OCI-LY3 (cell line): ENCODE measurements around the gene DNAJC1.

Experiments used
- H2AFZ ChIP-seq: fragments of 200-600, 300-600 bp; shearing (Covaris generic); 2 replicates; pipeline ENCODE4 v1.6.0; 2014; ENCODE audit warnings: antibody characterized with exemption, low read depth, low read length
- H3K27ac ChIP-seq: fragments of 200-600, 300-600 bp; sonication (generic); 2 replicates; pipeline ENCODE4 v1.5.1; 2014; ENCODE audit warnings: mild to moderate bottlenecking, low read length, moderate library complexity, mixed read lengths
- H3K27me3 ChIP-seq: fragments of 200-600, 300-600 bp; sonication (generic); 2 replicates; pipeline ENCODE4 v1.6.1; 2014; ENCODE audit warnings: low read depth, low read length, mixed read lengths
- H3K36me3 ChIP-seq: fragments of 200-600, 300-600 bp; sonication (generic); replicated peaks from 2 replicates; pipeline ENCODE3; 2014; ENCODE audit warnings: low read depth, low read length, mixed read lengths
- H3K4me1 ChIP-seq: fragments of 300-600, 200-600 bp; sonication (generic); 2 replicates; pipeline ENCODE4 v1.6.1; 2014; ENCODE audit warnings: low read length, mixed read lengths
- H3K4me2 ChIP-seq: fragments of 200-600, 300-600 bp; sonication (generic); 2 replicates; pipeline ENCODE4 v1.6.1; 2014; ENCODE audit warnings: low read length, mixed read lengths
- H3K4me3 ChIP-seq: fragments of 300-600, 200-600 bp; sonication (generic); 2 replicates; pipeline ENCODE4 v1.5.1; 2014; ENCODE audit warnings: antibody characterized with exemption, mild to moderate bottlenecking, low read length, moderate library complexity
- H3K79me2 ChIP-seq: fragments of 300-600, 200-600 bp; shearing (Covaris generic); 2 replicates; pipeline ENCODE4 v1.6.1; 2014; ENCODE audit warnings: mild to moderate bottlenecking, low read length, mixed read lengths
- H3K9ac ChIP-seq: fragments of 300-600, 200-600 bp; shearing (Covaris generic); 2 replicates; pipeline ENCODE4 v1.6.0; 2014; ENCODE audit warnings: mild to moderate bottlenecking, low read length, moderate library complexity
- H3K9me3 ChIP-seq: fragments of 200-600, 300-600 bp; shearing (Covaris generic); 2 replicates; pipeline ENCODE4 v1.6.1; 2014; ENCODE audit warnings: low read length, mixed read lengths; ENCODE audit not compliant: insufficient read depth
- H4K20me1 ChIP-seq: fragments of 200-600, 300-600 bp; sonication (generic); 2 replicates; pipeline ENCODE4 v1.6.1; 2016; ENCODE audit warnings: low read length, mixed read lengths; ENCODE audit not compliant: insufficient read depth
- EZH2phosphoT487 ChIP-seq: fragments of 200-600 bp; shearing (Covaris generic); IDR thresholded peaks from 2 replicates; pipeline ENCODE4 v1.6.1; 2018; ENCODE audit warnings: antibody characterized with exemption, mixed run types, low read depth
- TF ChIP-seq, protein P1 (sequence below): fragments of 200-600, 300-600 bp; sonication (generic); IDR thresholded peaks from 2 replicates; pipeline ENCODE4 v1.5.1; 2014; ENCODE audit warnings: antibody characterized with exemption, low read length, low read depth

DNAJC1 gene

GRCh38 chr10:21895932-21896331, 107.6 kb downstream of the DNAJC1 start:
- Histone ChIP-seq H3K4me3 (no peak overlapping the region), H3K79me2 (no peaks in the 10 kb centered on the region), H3K9ac (no peak overlapping the region), H3K36me3 (no peaks in the 10 kb centered on the region), H3K4me1 (no peaks in the 10 kb centered on the region), H3K9me3 (no peaks in the 10 kb centered on the region), H3K27me3 (no peaks in the 10 kb centered on the region), H2AFZ (no peak overlapping the region), H3K27ac (no peak overlapping the region), H4K20me1 (no peaks in the 10 kb centered on the region), H3K4me2 (no peak overlapping the region)
- TF ChIP-seq, protein P1, sequence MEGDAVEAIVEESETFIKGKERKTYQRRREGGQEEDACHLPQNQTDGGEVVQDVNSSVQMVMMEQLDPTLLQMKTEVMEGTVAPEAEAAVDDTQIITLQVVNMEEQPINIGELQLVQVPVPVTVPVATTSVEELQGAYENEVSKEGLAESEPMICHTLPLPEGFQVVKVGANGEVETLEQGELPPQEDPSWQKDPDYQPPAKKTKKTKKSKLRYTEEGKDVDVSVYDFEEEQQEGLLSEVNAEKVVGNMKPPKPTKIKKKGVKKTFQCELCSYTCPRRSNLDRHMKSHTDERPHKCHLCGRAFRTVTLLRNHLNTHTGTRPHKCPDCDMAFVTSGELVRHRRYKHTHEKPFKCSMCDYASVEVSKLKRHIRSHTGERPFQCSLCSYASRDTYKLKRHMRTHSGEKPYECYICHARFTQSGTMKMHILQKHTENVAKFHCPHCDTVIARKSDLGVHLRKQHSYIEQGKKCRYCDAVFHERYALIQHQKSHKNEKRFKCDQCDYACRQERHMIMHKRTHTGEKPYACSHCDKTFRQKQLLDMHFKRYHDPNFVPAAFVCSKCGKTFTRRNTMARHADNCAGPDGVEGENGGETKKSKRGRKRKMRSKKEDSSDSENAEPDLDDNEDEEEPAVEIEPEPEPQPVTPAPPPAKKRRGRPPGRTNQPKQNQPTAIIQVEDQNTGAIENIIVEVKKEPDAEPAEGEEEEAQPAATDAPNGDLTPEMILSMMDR = no peak
- no peak for TF ChIP-seq EZH2phosphoT487

- Histone ChIP-seq H3K27me3 (no peaks in the 10 kb centered on the region), H3K4me2 (no peak overlapping the region), H4K20me1 (no peaks in the 10 kb centered on the region), H3K4me3 (no peak overlapping the region), H3K4me1 (no peaks in the 10 kb centered on the region), H3K36me3 (no peaks in the 10 kb centered on the region), H3K27ac (no peak overlapping the region), H3K9ac (no peak overlapping the region), H3K79me2 (no peaks in the 10 kb centered on the region), H2AFZ (no peak overlapping the region), H3K9me3 (no peaks in the 10 kb centered on the region)
- TF ChIP-seq EZH2phosphoT487 = no peak
- TF ChIP-seq, protein P1 = no peak
Measured at GRCh38 chr10:21894648-21895342, 108.7 kb downstream of the DNAJC1 start.

- TF ChIP-seq EZH2phosphoT487 = no peak
- TF ChIP-seq, protein P1 = no peak
- H3K4me3 ChIP-seq = no peak overlapping the region
- H3K27me3 ChIP-seq = no peaks in the 10 kb centered on the region
- no peak overlapping the region for H3K27ac ChIP-seq
- no peaks in the 10 kb centered on the region for H3K36me3 ChIP-seq
- H3K4me1 ChIP-seq = peaks cover 5% of the 10 kb centered on the region
- no peak overlapping the region for H3K9ac ChIP-seq
- no peak overlapping the region for H3K4me2 ChIP-seq
- no peak overlapping the region for H2AFZ ChIP-seq
- no peaks in the 10 kb centered on the region for H4K20me1 ChIP-seq
- H3K9me3 ChIP-seq = no peaks in the 10 kb centered on the region
- H3K79me2 ChIP-seq = no peaks in the 10 kb centered on the region
Measured at GRCh38 chr10:21891439-21891838, 112.1 kb downstream of the DNAJC1 start.

DNA sequence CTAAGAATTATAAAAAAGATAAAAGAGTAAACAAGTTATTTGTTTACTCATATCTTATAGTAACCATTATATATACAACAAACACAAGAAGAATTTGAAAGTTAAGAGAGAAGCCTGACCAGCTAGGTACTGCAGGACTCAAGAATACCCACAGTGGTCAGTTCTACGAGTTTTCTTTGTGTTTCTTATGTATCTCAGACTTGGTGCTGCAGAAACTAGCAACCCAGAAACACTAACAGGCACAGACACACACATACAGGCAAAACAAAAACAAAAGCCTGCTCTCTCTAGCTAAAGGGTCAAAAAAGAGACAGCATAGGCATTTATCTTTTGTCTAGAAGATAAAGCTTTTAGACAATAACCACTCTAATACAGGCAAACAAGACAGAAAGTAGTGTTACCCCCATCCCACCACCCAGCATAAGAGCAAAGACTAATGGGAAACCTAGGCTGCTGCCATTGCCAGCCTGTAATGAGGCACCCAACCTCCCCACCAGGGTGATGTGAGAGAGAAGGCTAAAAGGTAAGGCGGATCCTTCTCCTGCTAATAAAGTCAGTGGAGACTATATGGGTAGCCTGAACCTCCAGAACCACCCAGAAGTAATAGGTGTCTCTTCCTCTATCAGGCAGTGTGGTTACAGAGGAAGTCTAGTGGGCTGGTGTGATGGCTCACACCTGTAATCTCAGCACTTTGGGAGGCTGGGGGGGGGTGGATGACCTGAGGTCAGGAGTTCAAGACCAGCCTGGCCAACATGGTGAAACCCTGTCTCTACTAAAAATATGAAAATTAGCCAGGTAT, 113.9 kb downstream of the DNAJC1 start:
- TF ChIP-seq, protein P1 = no peak
- no peak for TF ChIP-seq EZH2phosphoT487
- Histone ChIP-seq H3K4me3 (no peak overlapping the region), H3K4me2 (no peak overlapping the region)

More for the DNA sequence above, 113.9 kb downstream of the DNAJC1 start:
- H3K36me3 ChIP-seq = no peaks in the 10 kb centered on the region
- H4K20me1 ChIP-seq = no peaks in the 10 kb centered on the region
- H3K4me1 ChIP-seq = peaks cover 5% of the 10 kb centered on the region
- no peaks in the 10 kb centered on the region for H3K27me3 ChIP-seq
- H2AFZ ChIP-seq = no peak overlapping the region
- no peak overlapping the region for H3K9ac ChIP-seq
- H3K79me2 ChIP-seq = no peaks in the 10 kb centered on the region
- H3K27ac ChIP-seq = no peak overlapping the region
- H3K9me3 ChIP-seq = no peaks in the 10 kb centered on the region
